A549 treated with CORT108297 at 1 μM for 4 hours (cell line): ENCODE results near the gene ATG4C. TPM values are rescaled to one million over a fixed set of nuclear protein-coding genes. Genes with fewer than 3 reads are reported as not detected.

Experiments
- total RNA-seq: library from RNA; stranded (reverse); fragments of 200-300 nt; extraction: Qiagen RNA extraction; gene quantifications from 5 replicates; pipeline ENCODE4 v1.2.3, GENCODE V29; 2022

ATG4C gene, protein sequence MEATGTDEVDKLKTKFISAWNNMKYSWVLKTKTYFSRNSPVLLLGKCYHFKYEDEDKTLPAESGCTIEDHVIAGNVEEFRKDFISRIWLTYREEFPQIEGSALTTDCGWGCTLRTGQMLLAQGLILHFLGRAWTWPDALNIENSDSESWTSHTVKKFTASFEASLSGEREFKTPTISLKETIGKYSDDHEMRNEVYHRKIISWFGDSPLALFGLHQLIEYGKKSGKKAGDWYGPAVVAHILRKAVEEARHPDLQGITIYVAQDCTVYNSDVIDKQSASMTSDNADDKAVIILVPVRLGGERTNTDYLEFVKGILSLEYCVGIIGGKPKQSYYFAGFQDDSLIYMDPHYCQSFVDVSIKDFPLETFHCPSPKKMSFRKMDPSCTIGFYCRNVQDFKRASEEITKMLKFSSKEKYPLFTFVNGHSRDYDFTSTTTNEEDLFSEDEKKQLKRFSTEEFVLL
- 3.9 to 5.3 TPM (median 5.0 TPM) in 5 replicates for total RNA-seq

DNA sequence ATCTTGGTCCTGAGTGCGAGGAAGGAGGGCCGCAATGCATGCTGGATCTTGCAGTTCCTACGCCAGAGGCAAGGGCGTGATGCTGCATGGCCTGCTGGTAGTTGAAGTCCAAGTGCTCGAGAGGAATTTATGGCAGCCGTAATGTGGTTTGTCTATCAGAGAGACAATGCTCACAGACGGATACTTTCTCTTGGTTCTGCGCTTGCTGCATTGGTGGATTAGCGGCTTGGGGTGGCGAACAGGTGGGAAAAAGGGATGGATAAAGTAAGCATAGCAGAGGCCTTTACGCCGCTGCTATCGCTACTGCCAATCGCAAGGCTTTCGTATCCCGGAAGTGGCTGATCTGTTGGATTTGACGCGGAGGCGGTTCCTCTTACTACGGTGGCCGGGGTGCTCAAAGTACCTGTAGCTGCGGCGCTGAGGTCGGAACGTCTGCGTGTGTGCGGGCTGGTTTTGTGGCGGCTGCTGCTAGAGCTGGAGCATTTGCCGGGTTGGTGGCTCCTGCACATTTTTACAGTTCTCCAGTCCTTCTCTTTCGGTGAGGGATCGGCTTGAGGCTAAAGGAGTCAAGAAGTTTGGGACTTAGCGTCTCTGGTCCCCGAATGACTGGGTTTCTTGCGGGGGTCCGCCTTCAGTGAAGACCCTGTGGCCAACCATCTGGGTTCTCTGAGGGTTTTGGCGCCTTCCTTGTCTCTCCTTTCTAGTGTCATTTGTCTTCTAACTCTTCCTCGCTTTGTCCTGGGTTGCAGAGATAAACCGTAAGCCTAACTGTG, at the start of gene ATG4C:
Gene ATG4C, plus strand, starts transcription at position 397 of the 773 bp plus-strand sequence. CDS start 19,655 bp downstream, outside the sequence.

Other genes with a start within 250 kb of the ATG4C start
- gene ANGPTL3, start 186.6 kb upstream of the ATG4C start, total RNA-seq: not detected in 5 replicates
- 13.8 to 40.0 TPM (median 28.2 TPM) in 5 replicates for gene DOCK7, start 95.7 kb upstream of the ATG4C start, total RNA-seq